B cell (primary cell): ENCODE data around the gene SPIB. TPM values are rescaled to one million over a fixed set of nuclear protein-coding genes. Genes with fewer than 3 reads are reported as not detected.
A peak's percentile ranks its signal among the peaks of the same experiment; 100 is the strongest.

Experiments
- ATAC-seq: fragments of 200-7000 bp; cut with Tn5 transposase; one replicate; pipeline ENCODE4 v1.10.0; 2021; ENCODE audit warnings: low read depth, mild to moderate bottlenecking, moderate number of reproducible peaks, moderate library complexity
- CTCF ChIA-PET: fragments of 350-600 bp; sonication (Branson Sonifier 250); formaldehyde crosslinking; loops from one replicate; lab custom pipeline; 2021; ENCODE audit warnings: antibody characterized with exemption, inconsistent platforms; lab: Charles Lee
- POLR2A ChIA-PET: fragments of 350-600 bp; sonication (Branson Sonifier 250); formaldehyde crosslinking; loops from one replicate; lab custom pipeline; 2021; ENCODE audit warnings: antibody characterized with exemption; lab: Charles Lee
- DNase-seq: peaks from one replicate; pipeline ENCODE4 v3.0.0; 2013
- H2AFZ ChIP-seq: 2 replicates; pipeline ENCODE4 v1.6.1; 2012; ENCODE audit warnings: mild to moderate bottlenecking, low read depth, low read length; ENCODE audit not compliant: insufficient read depth, poor library complexity, severe bottlenecking
- H3K27ac ChIP-seq, 2 donors: 1 replicate in 1 of 2; 2 replicates in 1 of 2; pipeline ENCODE4 v1.5.1; 2012 to 2013; ENCODE audit warnings: low read length in 2 of 2, mild to moderate bottlenecking in 2 of 2, moderate library complexity in 1 of 2
- H3K27me3 ChIP-seq, 4 experiments: fragments of 200-600 bp in 1 of 4; sonication (generic) in 1 of 4; replicated peaks in 1 of 4; 1 replicate in 2 of 4; 2 replicates in 2 of 4; pipeline versions ENCODE4 v1.6.1 to v1.7.0; 2013 to 2016; ENCODE audit warnings: low read length in 3 of 4, mild to moderate bottlenecking in 2 of 4, mixed read lengths in 1 of 4, moderate library complexity in 1 of 4; ENCODE audit not compliant: insufficient read depth in 4 of 4, control insufficient read depth in 3 of 4; ENCODE audit errors: control extremely low read depth in 1 of 4
- H3K36me3 ChIP-seq, 2 experiments: replicated peaks in 1 of 2; 1 replicate in 1 of 2; 2 replicates in 1 of 2; pipeline versions ENCODE4 v1.6.1 to v1.7.1; 2013; ENCODE audit warnings: low read length in 1 of 2; ENCODE audit not compliant: insufficient read depth in 2 of 2, control insufficient read depth in 1 of 2; ENCODE audit errors: control extremely low read depth in 1 of 2, extremely low read depth in 1 of 2
- H3K4me1 ChIP-seq, 2 donors: fragments of 200-600 bp in 1 of 2; sonication (generic) in 1 of 2; 1 replicate in 1 of 2; 2 replicates in 1 of 2; pipeline versions ENCODE4 v1.5.1 to v1.6.1; 2013 to 2017; ENCODE audit warnings: low read length in 2 of 2; ENCODE audit not compliant: control insufficient read depth in 2 of 2, insufficient read depth in 2 of 2
- H3K4me2 ChIP-seq: replicated peaks from 2 replicates; pipeline ENCODE3; 2012; ENCODE audit warnings: mild to moderate bottlenecking, low read depth, low read length; ENCODE audit not compliant: poor library complexity, severe bottlenecking
- H3K4me3 ChIP-seq, 5 experiments: fragments of 200-600 bp in 1 of 5; sonication (generic) in 1 of 5; 1 replicate in 3 of 5; 2 replicates in 2 of 5; pipeline versions ENCODE4 v1.5.1 to v1.7.0; 2011 to 2016; ENCODE audit warnings: low read length in 4 of 5, mild to moderate bottlenecking in 4 of 5, low read depth in 2 of 5, control low read depth in 1 of 5, moderate library complexity in 1 of 5; ENCODE audit not compliant: insufficient read depth in 1 of 5; ENCODE audit errors: control extremely low read depth in 1 of 5, extremely low read depth in 1 of 5
- H3K79me2 ChIP-seq: fragments of 200-600 bp; sonication (generic); one replicate; pipeline ENCODE4 v1.6.0; 2016; ENCODE audit warnings: low read length; ENCODE audit not compliant: control insufficient read depth, insufficient read depth
- H3K9ac ChIP-seq: fragments of 200-600 bp; sonication (generic); 2 replicates; pipeline ENCODE4 v1.6.1; 2017; ENCODE audit warnings: mild to moderate bottlenecking, low read length, moderate library complexity
- H3K9me3 ChIP-seq, 3 donors: one replicate each; pipeline versions ENCODE4 v1.6.1 to v1.7.1; 2013; ENCODE audit warnings: low read length in 2 of 3; ENCODE audit not compliant: control insufficient read depth in 2 of 3, insufficient read depth in 1 of 3; ENCODE audit errors: control extremely low read depth in 1 of 3
- H4K20me1 ChIP-seq: 2 replicates; pipeline ENCODE4 v1.6.0; 2012; ENCODE audit warnings: mild to moderate bottlenecking, low read length; ENCODE audit not compliant: insufficient read depth, control insufficient read depth, poor library complexity, severe bottlenecking
- H3K27ac Mint-ChIP-seq: one replicate; pipeline ENCODE4 v1.8.0; 2021; ENCODE audit warnings: mixed read lengths
- H3K27me3 Mint-ChIP-seq: one replicate; pipeline ENCODE4 v1.8.0; 2021; ENCODE audit warnings: mixed read lengths
- H3K4me1 Mint-ChIP-seq: one replicate; pipeline ENCODE4 v1.8.0; 2021; ENCODE audit warnings: mixed read lengths
- H3K4me3 Mint-ChIP-seq: one replicate; pipeline ENCODE4 v1.8.0; 2021; ENCODE audit warnings: mixed read lengths
- H3K9me3 Mint-ChIP-seq: one replicate; pipeline ENCODE4 v1.8.0; 2022; ENCODE audit warnings: mixed read lengths; ENCODE audit not compliant: insufficient read depth
- EZH2 ChIP-seq: IDR thresholded peaks from 2 replicates; pipeline ENCODE4 v1.6.1; 2012; ENCODE audit warnings: borderline replicate concordance, low read depth, mild to moderate bottlenecking, moderate library complexity, low read length; ENCODE audit not compliant: insufficient read depth, poor library complexity, severe bottlenecking
- WGBS: methylation state at CpG from one replicate; pipeline ENCODE4 v1.1.5; 2013; ENCODE audit warnings: missing lambda C conversion rate; ENCODE audit not compliant: insufficient coverage; 5-methylcytosine and 5-hydroxymethylcytosine counted together
- intact Hi-C: fragments of 100-400 bp; cut with micrococcal nuclease; formaldehyde crosslinking; loops from one replicate; pipeline ENCODE4 v1.10.0; 2022
- polyA plus RNA-seq: library from polyadenylated mRNA; depleted of rRNA; stranded (reverse); fragments of >200 nt; gene quantifications from 2 replicates; pipeline ENCODE4 v1.2.3, GENCODE V29; 2012
- total RNA-seq, 2 donors: library from RNA; stranded (reverse); fragments of 120-200 nt in 1 of 2; gene quantifications; 1 replicate in 1 of 2; 2 replicates in 1 of 2; pipeline versions ENCODE4 v1.2.3 to v1.2.4, GENCODE V29; 2013 to 2022
- TF ChIP-seq, protein P1 (sequence below): fragments of 200-600 bp; IDR thresholded peaks from one replicate; pipeline ENCODE4 v1.8.0; 2022; ENCODE audit warnings: antibody characterized with exemption, mild to moderate bottlenecking

SPIB gene
- total and polyA plus RNA-seq, 2 donors (not counting 1 experiment from before 2014, with no cell fraction given): 183 to 205 TPM

DNA sequence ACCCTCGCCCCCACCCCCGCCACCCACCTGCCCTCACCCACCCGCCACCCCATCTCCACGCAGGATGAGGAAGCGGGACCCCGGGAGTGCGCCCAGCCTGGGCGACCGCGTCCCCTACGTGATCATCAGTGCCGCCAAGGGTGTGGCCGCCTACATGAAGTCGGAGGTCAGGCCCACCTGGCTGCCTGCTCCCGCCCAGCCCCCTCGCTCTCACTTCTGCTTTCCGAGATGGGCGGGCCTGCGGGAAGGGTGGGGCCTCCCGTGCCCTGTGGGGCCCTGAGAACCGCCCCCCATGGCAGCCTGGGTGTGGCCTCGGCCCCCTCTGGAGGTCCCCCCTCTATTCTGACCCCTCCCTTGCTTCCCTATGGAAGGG is 3.1 kb upstream of the SPIB start:
- H3K27ac Mint-ChIP-seq: peak overlapping the region; percentile 98
- H3K4me3 Mint-ChIP-seq: peak overlapping the region; percentile 81
- TF ChIP-seq EZH2: no peak
- TF ChIP-seq, protein P1, sequence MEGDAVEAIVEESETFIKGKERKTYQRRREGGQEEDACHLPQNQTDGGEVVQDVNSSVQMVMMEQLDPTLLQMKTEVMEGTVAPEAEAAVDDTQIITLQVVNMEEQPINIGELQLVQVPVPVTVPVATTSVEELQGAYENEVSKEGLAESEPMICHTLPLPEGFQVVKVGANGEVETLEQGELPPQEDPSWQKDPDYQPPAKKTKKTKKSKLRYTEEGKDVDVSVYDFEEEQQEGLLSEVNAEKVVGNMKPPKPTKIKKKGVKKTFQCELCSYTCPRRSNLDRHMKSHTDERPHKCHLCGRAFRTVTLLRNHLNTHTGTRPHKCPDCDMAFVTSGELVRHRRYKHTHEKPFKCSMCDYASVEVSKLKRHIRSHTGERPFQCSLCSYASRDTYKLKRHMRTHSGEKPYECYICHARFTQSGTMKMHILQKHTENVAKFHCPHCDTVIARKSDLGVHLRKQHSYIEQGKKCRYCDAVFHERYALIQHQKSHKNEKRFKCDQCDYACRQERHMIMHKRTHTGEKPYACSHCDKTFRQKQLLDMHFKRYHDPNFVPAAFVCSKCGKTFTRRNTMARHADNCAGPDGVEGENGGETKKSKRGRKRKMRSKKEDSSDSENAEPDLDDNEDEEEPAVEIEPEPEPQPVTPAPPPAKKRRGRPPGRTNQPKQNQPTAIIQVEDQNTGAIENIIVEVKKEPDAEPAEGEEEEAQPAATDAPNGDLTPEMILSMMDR: no peak
- peaks cover 43% of the 10 kb centered on the region for H3K4me1 Mint-ChIP-seq
- intact Hi-C loops: loop anchor here (1.0 to 5.0 kb wide), 8 partner anchors 16 to 73 kb away; partner anchors contain the start of genes EMC10, GARIN5A, NR1H2 and POLD1
- Histone ChIP-seq H2AFZ (peak overlapping the region; percentile 10), H3K9me3 (no peaks in the 10 kb centered on the region), H4K20me1 (peaks cover 16% of the 10 kb centered on the region), H3K27me3 (no peaks in the 10 kb centered on the region), H3K4me1 (peaks cover 31 to 54% of the 10 kb centered on the region in 2 donors), H3K36me3 (peaks cover 0 to 6% of the 10 kb centered on the region in 2 experiments), H3K4me3 (peak overlapping the region in 4 of 5 experiments; percentile 44 to 60 (median 52)), H3K79me2 (peaks cover 38% of the 10 kb centered on the region), H3K4me2 (peak overlapping the region; percentile 97), H3K9ac (peak overlapping the region; percentile 63), H3K27ac (peak overlapping the region; percentile 97 to 98)
- peak; percentile 97 for DNase-seq
- no peaks in the 10 kb centered on the region for H3K9me3 Mint-ChIP-seq
- ATAC-seq: peak; percentile 64
- 4% methylated on average over 18 of the region's 22 CpGs for WGBS
- CTCF ChIA-PET: interaction anchor here (0.9 to 3.2 kb wide), 9 partner anchors 14 to 389 kb away, joined by 3 to 33 read pairs (median 9); partner anchors contain the start of genes NR1H2 and POLD1
- no peaks in the 10 kb centered on the region for H3K27me3 Mint-ChIP-seq
- POLR2A ChIA-PET: interaction anchor here (0.5 to 6.4 kb wide), 11 partner anchors 14 to 82 kb away, joined by 3 to 96 read pairs (median 7); partner anchors contain the start of genes MYBPC2, NR1H2 and POLD1
